WI38 (cell line): ENCODE data around the gene TOGARAM2.

Source experiments
- H3K4me3 ChIP-seq: 2 replicates; pipeline ENCODE4 v1.5.1; 2011; ENCODE audit warnings: low read depth, mild to moderate bottlenecking, control low read depth, low read length
- TF ChIP-seq, protein P1 (sequence below): IDR thresholded peaks from 2 replicates; pipeline ENCODE4 v1.5.1; 2012; ENCODE audit warnings: low read depth, mild to moderate bottlenecking, control low read depth, low read length

The TOGARAM2 gene

DNA sequence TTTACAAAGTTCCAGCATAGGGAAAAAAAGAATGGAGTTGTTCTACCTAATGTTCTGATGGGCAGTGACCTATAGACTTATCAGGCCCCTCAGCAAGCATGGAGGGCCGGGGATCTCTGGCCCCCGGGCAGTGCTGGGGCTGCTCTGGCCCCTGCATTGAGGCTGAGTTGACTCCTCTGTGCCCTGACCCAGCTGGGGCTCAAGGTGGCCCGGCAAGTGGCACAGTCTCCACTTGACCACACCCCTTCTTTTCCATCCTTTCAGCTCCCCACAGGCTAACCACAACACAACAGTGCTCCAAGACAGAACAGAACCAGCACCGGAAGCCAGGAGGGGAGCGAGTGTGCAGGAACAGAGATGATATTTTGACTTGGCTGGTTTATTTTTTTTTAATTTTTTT lies 19.9 kb downstream of the TOGARAM2 start:
- no peak overlapping the region for H3K4me3 ChIP-seq
- TF ChIP-seq, protein P1, sequence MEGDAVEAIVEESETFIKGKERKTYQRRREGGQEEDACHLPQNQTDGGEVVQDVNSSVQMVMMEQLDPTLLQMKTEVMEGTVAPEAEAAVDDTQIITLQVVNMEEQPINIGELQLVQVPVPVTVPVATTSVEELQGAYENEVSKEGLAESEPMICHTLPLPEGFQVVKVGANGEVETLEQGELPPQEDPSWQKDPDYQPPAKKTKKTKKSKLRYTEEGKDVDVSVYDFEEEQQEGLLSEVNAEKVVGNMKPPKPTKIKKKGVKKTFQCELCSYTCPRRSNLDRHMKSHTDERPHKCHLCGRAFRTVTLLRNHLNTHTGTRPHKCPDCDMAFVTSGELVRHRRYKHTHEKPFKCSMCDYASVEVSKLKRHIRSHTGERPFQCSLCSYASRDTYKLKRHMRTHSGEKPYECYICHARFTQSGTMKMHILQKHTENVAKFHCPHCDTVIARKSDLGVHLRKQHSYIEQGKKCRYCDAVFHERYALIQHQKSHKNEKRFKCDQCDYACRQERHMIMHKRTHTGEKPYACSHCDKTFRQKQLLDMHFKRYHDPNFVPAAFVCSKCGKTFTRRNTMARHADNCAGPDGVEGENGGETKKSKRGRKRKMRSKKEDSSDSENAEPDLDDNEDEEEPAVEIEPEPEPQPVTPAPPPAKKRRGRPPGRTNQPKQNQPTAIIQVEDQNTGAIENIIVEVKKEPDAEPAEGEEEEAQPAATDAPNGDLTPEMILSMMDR = no peak

DNA sequence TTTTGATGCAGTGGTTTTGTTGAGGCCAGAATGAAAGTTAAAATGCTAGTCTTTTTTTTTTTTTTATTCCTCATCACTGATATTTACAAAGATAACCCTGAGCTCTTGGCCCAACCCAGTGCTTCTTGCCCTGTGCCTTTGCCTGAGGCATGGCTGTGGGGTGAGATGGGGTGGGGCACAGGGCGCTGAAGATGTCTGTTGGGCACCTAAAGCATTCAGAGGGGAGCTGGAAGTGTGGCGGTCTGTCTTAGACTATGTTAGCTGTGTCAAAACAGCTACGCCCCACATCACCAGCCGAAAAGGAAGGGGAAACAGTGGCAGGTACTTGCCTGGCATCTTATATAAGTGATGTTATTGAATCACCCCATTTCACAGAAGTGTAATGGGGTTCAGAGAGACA lies 20.7 kb downstream of the TOGARAM2 start:
- H3K4me3 ChIP-seq = no peak overlapping the region
- TF ChIP-seq, protein P1 = no peak

DNA sequence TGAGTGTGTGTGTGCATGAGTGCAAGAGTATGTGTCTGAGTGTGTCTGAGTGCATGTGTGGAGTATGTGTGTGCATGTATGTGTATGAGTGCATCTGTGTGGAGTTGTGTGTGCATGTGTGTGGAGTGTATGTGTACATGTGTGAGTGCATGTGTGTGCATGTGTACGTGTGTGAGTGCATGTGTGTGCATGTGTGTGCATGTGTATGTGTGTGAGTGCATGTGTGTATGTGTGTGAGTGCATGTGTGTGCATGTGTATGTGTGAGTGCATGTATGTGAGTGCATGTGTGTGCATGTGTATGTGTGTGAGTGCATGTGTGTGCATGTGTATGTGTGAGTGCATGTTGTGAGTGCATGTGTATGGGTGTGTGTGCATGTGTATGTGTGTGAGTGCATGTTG lies 23.7 kb downstream of the TOGARAM2 start:
- no peak overlapping the region for H3K4me3 ChIP-seq
- TF ChIP-seq, protein P1 = no peak

DNA sequence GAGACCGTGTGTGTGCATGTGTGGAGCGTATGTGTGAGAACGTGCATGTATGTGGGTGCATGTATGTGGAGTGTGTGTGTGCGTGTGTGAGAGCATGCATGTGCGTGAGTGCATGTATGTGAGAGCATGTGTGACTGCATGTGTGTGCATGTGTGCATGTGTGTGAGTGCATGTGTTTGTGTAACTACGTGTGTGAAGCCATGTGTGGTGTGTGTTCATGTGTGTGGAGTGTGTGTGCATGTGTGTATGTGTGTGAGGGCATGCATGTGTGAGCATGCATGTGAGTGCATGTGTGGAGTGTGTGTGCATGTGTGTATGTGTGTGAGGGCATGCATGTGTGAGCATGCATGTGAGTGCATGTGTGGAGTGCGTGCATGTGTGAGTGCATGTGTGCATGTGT lies 24.2 kb downstream of the TOGARAM2 start:
- TF ChIP-seq, protein P1 = no peak
- no peak overlapping the region for H3K4me3 ChIP-seq

DNA sequence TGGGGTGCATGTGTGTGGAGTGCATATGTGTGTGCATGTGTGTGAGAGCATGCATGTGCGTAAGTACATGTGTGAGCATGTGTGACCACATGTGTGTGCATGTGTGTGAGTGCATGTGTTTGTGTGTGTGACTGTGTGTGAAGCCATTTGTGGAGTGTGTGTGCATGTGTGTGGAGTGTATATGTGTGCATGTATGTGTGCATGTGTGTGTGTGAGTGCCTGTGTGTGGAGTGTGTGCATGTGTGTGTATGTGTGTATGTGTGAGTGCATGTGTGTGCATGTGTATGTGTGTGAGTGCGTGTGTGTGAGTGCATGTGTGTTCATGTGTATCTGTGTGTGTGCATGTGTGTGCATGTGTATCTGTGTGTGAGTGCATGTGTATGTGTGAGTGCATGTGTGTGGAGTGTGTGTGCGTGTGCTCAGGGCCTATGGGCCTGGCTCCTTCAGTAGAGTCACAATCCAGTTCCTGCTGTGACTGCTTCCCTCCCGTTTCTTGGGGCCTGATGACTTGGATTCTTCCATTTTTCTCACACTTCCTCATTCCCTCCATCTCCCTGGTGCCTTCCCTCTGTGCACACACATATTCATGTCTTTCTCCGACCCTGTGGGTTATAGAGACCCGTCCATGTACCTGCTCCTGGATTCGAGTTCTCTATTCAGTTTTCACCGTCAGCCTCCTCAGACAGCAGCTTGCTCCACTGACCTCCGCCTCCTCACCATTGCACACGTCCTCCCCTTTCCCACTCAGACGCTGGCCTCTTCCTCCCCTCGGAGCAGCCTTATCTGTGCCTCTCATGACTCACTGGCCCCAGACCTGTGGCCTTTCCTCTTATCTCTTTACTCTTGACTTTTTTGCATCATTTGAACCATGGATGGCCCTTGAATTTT lies 25.2 kb downstream of the TOGARAM2 start:
- no peak overlapping the region for H3K4me3 ChIP-seq
- TF ChIP-seq, protein P1 = no peak

DNA sequence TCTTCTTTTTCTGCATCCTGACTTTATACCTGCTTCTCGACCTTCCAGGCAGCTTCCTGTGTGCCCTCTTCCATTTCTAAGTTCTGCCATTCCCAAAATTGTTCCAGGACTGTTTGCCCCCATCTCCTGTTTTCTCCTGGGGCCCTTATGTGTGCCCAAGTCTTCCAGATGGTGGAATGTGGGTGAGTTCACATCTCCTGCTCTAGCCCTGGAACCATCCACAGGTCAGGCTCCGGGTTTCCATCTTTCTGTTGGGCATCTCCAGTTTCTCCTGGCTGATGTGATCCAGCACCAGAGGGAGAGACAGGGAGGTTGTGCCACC lies 25.8 kb downstream of the TOGARAM2 start:
- TF ChIP-seq, protein P1 = no peak

DNA sequence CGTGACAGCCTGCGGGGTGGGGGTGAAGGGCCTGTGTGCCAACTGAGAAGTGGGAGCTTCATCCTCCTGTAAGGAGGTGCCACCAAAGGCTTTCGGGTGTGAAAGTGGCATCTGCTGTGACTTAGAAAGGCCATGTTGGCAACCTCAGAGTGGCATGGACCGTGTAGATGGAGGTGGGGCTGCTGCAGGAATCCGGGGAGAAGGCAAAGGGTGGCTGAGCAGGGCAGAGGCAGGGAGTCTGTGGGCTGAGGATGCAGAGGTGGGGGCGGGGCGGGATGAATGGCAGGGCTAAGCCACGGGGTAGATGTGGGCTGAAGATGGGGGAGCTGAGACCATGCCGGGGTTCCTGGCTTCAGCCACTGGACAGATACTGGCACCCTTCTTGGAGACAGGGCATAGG lies 28.2 kb downstream of the TOGARAM2 start:
- TF ChIP-seq, protein P1 = no peak

More for the DNA sequence above, 25.8 kb downstream of the TOGARAM2 start:
- no peak overlapping the region for H3K4me3 ChIP-seq

More for the DNA sequence above, 28.2 kb downstream of the TOGARAM2 start:
- H3K4me3 ChIP-seq = no peak overlapping the region
